Endodermal cell (in vitro differentiated cells): Measurements from ENCODE around the gene IMP4. TPM values are rescaled to one million over a fixed set of nuclear protein-coding genes. Genes with fewer than 3 reads are reported as not detected.
A peak's percentile ranks its signal among the peaks of the same experiment; 100 is the strongest.

ENCODE experiments used
- DNase-seq: peaks from one replicate; pipeline ENCODE4 v3.0.0-alpha.2; 2017
- H3K27ac ChIP-seq: 2 replicates; pipeline ENCODE4 v1.5.1; 2013; ENCODE audit warnings: mild to moderate bottlenecking, low read depth, low read length, moderate library complexity
- H3K27me3 ChIP-seq: 2 replicates; pipeline ENCODE4 v1.6.1; 2013; ENCODE audit warnings: mild to moderate bottlenecking, low read length, moderate library complexity; ENCODE audit not compliant: insufficient read depth, control insufficient read depth, poor library complexity, severe bottlenecking
- H3K36me3 ChIP-seq: 2 replicates; pipeline ENCODE4 v1.7.0; 2013; ENCODE audit warnings: mild to moderate bottlenecking, low read length, moderate library complexity; ENCODE audit not compliant: control insufficient read depth, insufficient read depth
- H3K4me1 ChIP-seq: one replicate; pipeline ENCODE4 v1.7.0; 2013; ENCODE audit warnings: low read length; ENCODE audit not compliant: control insufficient read depth, insufficient read depth
- H3K4me3 ChIP-seq: 2 replicates; pipeline ENCODE4 v1.5.1; 2013; ENCODE audit warnings: mild to moderate bottlenecking, low read length, moderate library complexity
- H3K9ac ChIP-seq: 2 replicates; pipeline ENCODE4 v1.6.1; 2013; ENCODE audit warnings: mild to moderate bottlenecking, low read length, moderate library complexity; ENCODE audit not compliant: poor library complexity, severe bottlenecking; ENCODE audit errors: extremely low read depth
- H3K9me3 ChIP-seq: 2 replicates; pipeline ENCODE4 v1.6.1; 2013; ENCODE audit warnings: mild to moderate bottlenecking, low read length, moderate library complexity; ENCODE audit not compliant: control insufficient read depth
- H3K27ac Mint-ChIP-seq: 2 replicates; pipeline ENCODE4 v1.8.0; 2020; ENCODE audit warnings: mixed read lengths
- H3K27me3 Mint-ChIP-seq: 2 replicates; pipeline ENCODE4 v1.8.0; 2021; ENCODE audit warnings: mild to moderate bottlenecking, mixed read lengths; ENCODE audit not compliant: insufficient read depth
- H3K36me3 Mint-ChIP-seq: 2 replicates; pipeline ENCODE4 v1.8.0; 2020; ENCODE audit warnings: low read depth, mixed read lengths
- H3K4me1 Mint-ChIP-seq: 2 replicates; pipeline ENCODE4 v1.8.0; 2020; ENCODE audit warnings: mixed read lengths
- H3K4me3 Mint-ChIP-seq: 2 replicates; pipeline ENCODE4 v1.8.0; 2020; ENCODE audit warnings: mild to moderate bottlenecking, moderate library complexity, mixed read lengths
- H3K9me3 Mint-ChIP-seq: 2 replicates; pipeline ENCODE4 v1.8.0; 2020; ENCODE audit warnings: mild to moderate bottlenecking, mixed read lengths
- CTCF ChIP-seq: fragments of 200-600 bp; sonication (generic); conservative IDR thresholded peaks from 2 replicates; pipeline ENCODE4 v1.5.0; 2021; ENCODE audit warnings: antibody characterized with exemption, mild to moderate bottlenecking
- WGBS, 2 experiments: methylation state at CpG; one replicate each; pipeline versions ENCODE4 v1.1.5 to v1.1.7; 2013; ENCODE audit warnings: missing lambda C conversion rate in 2 of 2, mixed read lengths in 1 of 2; ENCODE audit not compliant: insufficient coverage in 1 of 2, insufficient read length in 1 of 2; 5-methylcytosine and 5-hydroxymethylcytosine counted together
- total RNA-seq, 2 donors: library from RNA; stranded (reverse); fragmentation: NEBNext Ultra II Directional in 1 of 2; extraction: Animal tissue kit (Norgen Biotek cat#: 25700) in 1 of 2; gene quantifications; 2 replicates in 1 of 2; 3 replicates in 1 of 2; pipeline ENCODE4 v1.2.1, GENCODE V29; 2021

IMP4 gene
- total RNA-seq, 2 donors from 2014 or later, result 47.1 to 55.1 TPM

GRCh38 chr2:130355578-130356431 is 13.1 kb downstream of the IMP4 start, which contains the start of gene PTPN18:
TSS of gene PTPN18 (plus strand) at chr2:130356056. CDS start at chr2:130356108, 52 bp downstream.
- Histone ChIP-seq H3K27ac (no peak within 1 kb of the TSS), H3K9me3 (no peaks in the 10 kb centered on the region), H3K4me3 (peak within 1 kb of the TSS; percentile 73), H3K9ac (no peak within 1 kb of the TSS), H3K4me1 (peaks cover 3% of the 10 kb centered on the region), H3K27me3 (peaks cover 24% of the 10 kb centered on the region), H3K36me3 (no peaks in the 10 kb centered on the region)
- Mint-ChIP-seq H3K4me1 (peaks cover 6% of the 10 kb centered on the region), H3K27me3 (peaks cover 30% of the 10 kb centered on the region), H3K36me3 (peaks cover 2% of the 10 kb centered on the region), H3K4me3 (peak within 1 kb of the TSS; percentile 57), H3K9me3 (peaks cover 11% of the 10 kb centered on the region), H3K27ac (no peak within 1 kb of the TSS)
- DNase-seq, result peak; percentile 91
- WGBS, 2 experiments, result 1% methylated on average over 52 to 107 of the region's 107 CpGs
- TF ChIP-seq CTCF, result peak; percentile 69

- no peak for DNase-seq
- no peak overlapping the region for H3K27ac Mint-ChIP-seq
- Histone ChIP-seq H3K27ac (no peak overlapping the region), H3K4me3 (no peak overlapping the region), H3K9me3 (no peaks in the 10 kb centered on the region), H3K4me1 (peaks cover 3% of the 10 kb centered on the region), H3K9ac (no peak overlapping the region), H3K36me3 (no peaks in the 10 kb centered on the region), H3K27me3 (peaks cover 24% of the 10 kb centered on the region)
- no peak overlapping the region for H3K4me3 Mint-ChIP-seq
- peaks cover 33% of the 10 kb centered on the region for H3K27me3 Mint-ChIP-seq
- peaks cover 11% of the 10 kb centered on the region for H3K9me3 Mint-ChIP-seq
- H3K36me3 Mint-ChIP-seq, result peaks cover 2% of the 10 kb centered on the region
- 96 to 97% methylated on average over 5 to 7 of the region's 7 CpGs for WGBS, 2 experiments
- peaks cover 6% of the 10 kb centered on the region for H3K4me1 Mint-ChIP-seq
- no peak for TF ChIP-seq CTCF
These were observed 15.2 kb downstream of the IMP4 start for GRCh38 chr2:130357864-130358263.

- H3K4me3 ChIP-seq, result no peak overlapping the region
- no peaks in the 10 kb centered on the region for H3K9me3 ChIP-seq
- TF ChIP-seq CTCF, result no peak
- Mint-ChIP-seq H3K27ac (no peak overlapping the region), H3K4me3 (no peak overlapping the region), H3K4me1 (peaks cover 6% of the 10 kb centered on the region), H3K9me3 (peaks cover 11% of the 10 kb centered on the region), H3K36me3 (peaks cover 2% of the 10 kb centered on the region), H3K27me3 (peaks cover 28% of the 10 kb centered on the region)
- H3K9ac ChIP-seq, result no peak overlapping the region
- H3K27ac ChIP-seq, result no peak overlapping the region
- no peaks in the 10 kb centered on the region for H3K36me3 ChIP-seq
- WGBS, 2 experiments, result 93% methylated on average over 28 to 33 of the region's 33 CpGs
- peaks cover 24% of the 10 kb centered on the region for H3K27me3 ChIP-seq
- no peak for DNase-seq
- H3K4me1 ChIP-seq, result peaks cover 3% of the 10 kb centered on the region
These were observed 16.0 kb downstream of the IMP4 start for GRCh38 chr2:130358420-130359350.
